PC-3 (cell line): ENCODE measurements around the gene WNK2. TPM values are rescaled to one million over a fixed set of nuclear protein-coding genes. Genes with fewer than 3 reads are reported as not detected.

Experiments
- ATAC-seq: fragments of 200-7000 bp; cut with Tn5 transposase; 2 replicates; pipeline ENCODE4 v1.9.1; 2020; ENCODE audit warnings: mild to moderate bottlenecking, moderate library complexity
- BruUV-seq: library from RNA; stranded (reverse); fragments of 400-500 nt; replicated peaks from 2 replicates; lab custom pipeline; 2021; lab: Mats Ljungman, UMichigan
- CTCF ChIA-PET: fragments of 300-600 bp; sonication (Branson Sonifier 250); formaldehyde crosslinking; loops from one replicate; lab custom pipeline; 2022; ENCODE audit warnings: antibody characterized with exemption; lab: Charles Lee
- POLR2A ChIA-PET: fragments of 300-600 bp; sonication (Branson Sonifier 250); formaldehyde crosslinking; loops from one replicate; lab custom pipeline; 2022; ENCODE audit warnings: antibody characterized with exemption; ENCODE audit not compliant: unreplicated experiment; lab: Charles Lee
- DNase-seq: peaks from one replicate; pipeline ENCODE4 v3.0.0-alpha.2; 2015
- H2AFZ ChIP-seq: fragments of 300-600 bp; sonication (generic); 2 replicates; pipeline ENCODE4 v1.6.0; 2016; ENCODE audit warnings: antibody characterized with exemption, low read length
- H3F3A ChIP-seq: fragments of 300-600 bp; sonication (generic); one replicate; pipeline ENCODE4 v1.6.0; 2017; ENCODE audit warnings: antibody characterized with exemption, low read length, control low read depth, mild to moderate bottlenecking; ENCODE audit not compliant: unreplicated experiment
- H3K27ac ChIP-seq: fragments of 300-600 bp; sonication (generic); 2 replicates; pipeline ENCODE4 v1.5.1; 2016; ENCODE audit warnings: mild to moderate bottlenecking, low read length
- H3K27me3 ChIP-seq: fragments of 300-600 bp; sonication (generic); 2 replicates; pipeline ENCODE4 v1.6.1; 2016; ENCODE audit warnings: low read length, mixed read lengths
- H3K36me3 ChIP-seq: fragments of 300-600 bp; sonication (generic); 2 replicates; pipeline ENCODE4 v1.6.1; 2016; ENCODE audit warnings: low read depth, mixed run types, low read length, mixed read lengths
- H3K4me1 ChIP-seq: fragments of 300-600 bp; sonication (generic); 2 replicates; pipeline ENCODE4 v1.5.1; 2016; ENCODE audit warnings: low read length; ENCODE audit not compliant: insufficient read depth
- H3K4me2 ChIP-seq: fragments of 300-600 bp; sonication (generic); 2 replicates; pipeline ENCODE4 v1.6.0; 2016; ENCODE audit warnings: low read length
- H3K4me3 ChIP-seq: fragments of 300-600 bp; sonication (generic); 2 replicates; pipeline ENCODE4 v1.5.1; 2016; ENCODE audit warnings: mild to moderate bottlenecking, low read length, mixed read lengths
- H3K79me2 ChIP-seq: fragments of 300-600 bp; sonication (generic); 2 replicates; pipeline ENCODE4 v1.6.1; 2017; ENCODE audit warnings: low read length, mixed read lengths
- H3K9ac ChIP-seq: fragments of 300-600 bp; sonication (generic); 2 replicates; pipeline ENCODE4 v1.6.0; 2016; ENCODE audit warnings: mild to moderate bottlenecking, low read length
- H3K9me2 ChIP-seq: fragments of 300-600 bp; sonication (generic); replicated peaks from 2 replicates; pipeline ENCODE4 v1.6.1; 2016; ENCODE audit warnings: mixed run types, low read length, mixed read lengths
- H3K9me3 ChIP-seq: fragments of 300-600 bp; sonication (generic); 2 replicates; pipeline ENCODE4 v1.6.1; 2016; ENCODE audit warnings: low read length, mixed read lengths
- H4K20me1 ChIP-seq: fragments of 300-600 bp; sonication (generic); 2 replicates; pipeline ENCODE4 v1.6.1; 2016; ENCODE audit warnings: low read length, mixed read lengths
- CTCF ChIP-seq: fragments of 300-600 bp; sonication (generic); conservative IDR thresholded peaks from 2 replicates; pipeline ENCODE4 v1.5.1; 2017; ENCODE audit warnings: antibody characterized with exemption, low read depth, mild to moderate bottlenecking, low read length
- EZH2 ChIP-seq: fragments of 300-600 bp; sonication (generic); IDR thresholded peaks from one replicate; pipeline ENCODE4 v1.6.1; 2017; ENCODE audit warnings: antibody characterized with exemption, mild to moderate bottlenecking, low read length; ENCODE audit not compliant: unreplicated experiment
- EZH2phosphoT487 ChIP-seq: fragments of 300-600 bp; sonication (generic); IDR thresholded peaks from 2 replicates; pipeline ENCODE4 v1.6.1; 2018; ENCODE audit warnings: mild to moderate bottlenecking, antibody characterized with exemption, low read length, borderline replicate concordance
- intact Hi-C: fragments of 100-400 bp; cut with micrococcal nuclease; formaldehyde crosslinking; loops from 2 replicates; pipeline ENCODE4 v1.9.0; 2023
- total RNA-seq: library from RNA; depleted of rRNA; stranded (reverse); fragments of >200 nt; gene quantifications from 2 replicates; pipeline ENCODE4 v1.2.3, GENCODE V29; 2014

Gene WNK2
- total RNA-seq, 1 experiment from 2014 or later: 11.7 TPM

- Histone ChIP-seq H3K9me3 (no peaks in the 10 kb centered on the region), H3K9me2 (no peaks in the 10 kb centered on the region), H4K20me1 (no peaks in the 10 kb centered on the region), H3K4me1 (peaks cover 4% of the 10 kb centered on the region), H2AFZ (no peak overlapping the region), H3F3A (no peaks in the 10 kb centered on the region), H3K9ac (no peak overlapping the region), H3K79me2 (peaks cover 36% of the 10 kb centered on the region), H3K36me3 (no peaks in the 10 kb centered on the region), H3K4me3 (no peak overlapping the region), H3K4me2 (no peak overlapping the region), H3K27me3 (no peaks in the 10 kb centered on the region), H3K27ac (no peak overlapping the region)
- TF ChIP-seq CTCF (no peak), EZH2phosphoT487 (no peak), EZH2 (no peak)
- CTCF ChIA-PET: no interaction called here
- no peak for DNase-seq
- no peak for ATAC-seq
- intact Hi-C loops: no loop called here
- BruUV-seq: no TSS peak
- POLR2A ChIA-PET: no interaction called here
These were observed 7.4 kb downstream of the WNK2 start for GRCh38 chr9:93191354-93191660.

DNA sequence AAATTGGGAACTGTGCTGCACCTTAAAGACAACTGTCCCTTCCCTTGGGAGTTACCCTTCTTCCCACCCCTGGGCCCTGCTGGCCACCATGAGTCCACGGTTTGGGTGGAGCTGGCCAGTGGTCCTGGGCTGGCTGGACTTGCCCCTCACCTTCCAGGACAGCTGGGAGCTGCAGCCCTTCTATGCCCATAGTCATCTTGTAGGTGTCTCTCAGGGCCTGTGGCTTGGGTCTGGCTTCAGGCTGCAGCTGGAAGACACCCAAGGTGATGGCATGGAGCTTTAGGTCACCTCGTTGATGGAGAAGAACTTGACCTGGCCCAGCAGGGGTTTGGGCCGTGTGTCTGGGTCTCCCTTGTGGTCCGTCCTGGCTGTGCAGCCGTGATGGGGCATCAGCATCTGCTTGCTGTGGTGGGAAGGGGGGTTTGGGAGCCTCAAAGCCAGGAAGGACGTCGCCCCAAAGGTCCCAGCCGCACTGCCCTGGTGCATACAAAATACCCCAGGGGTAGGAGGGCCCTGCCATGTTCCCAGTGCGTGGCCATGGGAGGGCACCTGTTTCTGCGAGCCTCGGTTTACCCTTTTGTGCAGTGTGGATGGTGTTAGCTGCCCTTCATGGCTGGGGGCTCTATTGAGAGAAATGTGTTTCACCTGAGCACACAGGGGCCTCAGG, 8.9 kb downstream of the WNK2 start:
- TF ChIP-seq EZH2: no peak
- TF ChIP-seq EZH2phosphoT487: no peak
- no peak for TF ChIP-seq CTCF
- Histone ChIP-seq H3F3A (no peaks in the 10 kb centered on the region), H3K9me3 (no peaks in the 10 kb centered on the region), H3K36me3 (no peaks in the 10 kb centered on the region), H3K27ac (no peak overlapping the region), H3K9ac (no peak overlapping the region), H3K4me1 (no peaks in the 10 kb centered on the region), H3K27me3 (no peaks in the 10 kb centered on the region), H2AFZ (no peak overlapping the region), H3K4me2 (no peak overlapping the region), H3K79me2 (peaks cover 29% of the 10 kb centered on the region), H3K4me3 (no peak overlapping the region), H4K20me1 (no peaks in the 10 kb centered on the region), H3K9me2 (no peaks in the 10 kb centered on the region)
- ChIA-PET POLR2A (no interaction called here), CTCF (no interaction called here)
- ATAC-seq: no peak
- no peak for DNase-seq
- intact Hi-C loops: no loop called here
- BruUV-seq: no TSS peak

GRCh38 chr9:93193388-93194220, 9.7 kb downstream of the WNK2 start:
- no peak overlapping the region for H2AFZ ChIP-seq
- intact Hi-C loops: no loop called here
- no peaks in the 10 kb centered on the region for H3K9me3 ChIP-seq
- no peaks in the 10 kb centered on the region for H3K9me2 ChIP-seq
- TF ChIP-seq EZH2 (no peak), CTCF (no peak), EZH2phosphoT487 (no peak)
- H3K27ac ChIP-seq: no peak overlapping the region
- no peaks in the 10 kb centered on the region for H4K20me1 ChIP-seq
- BruUV-seq: no TSS peak
- H3K4me3 ChIP-seq: no peak overlapping the region
- H3K27me3 ChIP-seq: no peaks in the 10 kb centered on the region
- POLR2A ChIA-PET: no interaction called here
- H3K4me1 ChIP-seq: no peaks in the 10 kb centered on the region
- DNase-seq (no peak), ATAC-seq (no peak)
- H3K9ac ChIP-seq: no peak overlapping the region
- H3F3A ChIP-seq: no peaks in the 10 kb centered on the region
- CTCF ChIA-PET: interaction anchor here (1.0 kb wide), 1 partner anchor 109 kb away, joined by 3 read pairs; no protein-coding TSS in a partner anchor
- H3K79me2 ChIP-seq: peaks cover 29% of the 10 kb centered on the region
- no peaks in the 10 kb centered on the region for H3K36me3 ChIP-seq
- no peak overlapping the region for H3K4me2 ChIP-seq
